SKM-1 treated with dmso at 0.1 percent for 144 hours (cell line): Measurements from ENCODE around the gene ACOXL.
"Not testable (repeated sequence)": the region's sequence is repeated elsewhere in the genome, so short reads cannot be mapped to it uniquely, and the experiment has no call there.

Experiments used
- DNase-seq: peaks from one replicate; lab custom pipeline; 2025; ENCODE audit not compliant: unreplicated experiment; lab: John Stamatoyannopoulos, UW

The ACOXL gene

GRCh38 chr2:110852541-110853263 lies 120.3 kb downstream of the ACOXL start:
- DNase-seq = no peak

GRCh38 chr2:110853516-110853915 lies 121.1 kb downstream of the ACOXL start:
- DNase-seq = peak; percentile 41

- no peak for DNase-seq
Measured at GRCh38 chr2:110853948-110854347, 121.6 kb downstream of the ACOXL start.

- DNase-seq = no peak
Measured at GRCh38 chr2:110854355-110855081, 122.1 kb downstream of the ACOXL start.

- not testable (repeated sequence) for DNase-seq
Measured at GRCh38 chr2:110855841-110856240, 123.5 kb downstream of the ACOXL start.

- DNase-seq = no peak
Measured at GRCh38 chr2:110858135-110858725, 125.9 kb downstream of the ACOXL start.

- no peak for DNase-seq
Measured at GRCh38 chr2:110858993-110859701, 126.8 kb downstream of the ACOXL start.

- no peak for DNase-seq
Measured at GRCh38 chr2:110860630-110861029, 128.3 kb downstream of the ACOXL start.

GRCh38 chr2:110861616-110862260 lies 129.4 kb downstream of the ACOXL start:
- no peak for DNase-seq

GRCh38 chr2:110863726-110864125 lies 131.4 kb downstream of the ACOXL start:
- no peak for DNase-seq

- DNase-seq = no peak
Measured at GRCh38 chr2:110864176-110864575, 131.8 kb downstream of the ACOXL start.

GRCh38 chr2:110864731-110865130 lies 132.4 kb downstream of the ACOXL start:
- no peak for DNase-seq

GRCh38 chr2:110865188-110865587 lies 132.8 kb downstream of the ACOXL start:
- no peak for DNase-seq

GRCh38 chr2:110866045-110866444 lies 133.7 kb downstream of the ACOXL start:
- no peak for DNase-seq

GRCh38 chr2:110866466-110866865 lies 134.1 kb downstream of the ACOXL start:
- DNase-seq = no peak

GRCh38 chr2:110867078-110867477 lies 134.7 kb downstream of the ACOXL start:
- DNase-seq = no peak

GRCh38 chr2:110868971-110869370 lies 136.6 kb downstream of the ACOXL start:
- no peak for DNase-seq

- DNase-seq = no peak
Measured at GRCh38 chr2:110869472-110870446, 137.4 kb downstream of the ACOXL start.

- DNase-seq = no peak
Measured at GRCh38 chr2:110870545-110870944, 138.2 kb downstream of the ACOXL start.

- DNase-seq = no peak
Measured at GRCh38 chr2:110871637-110872036, 139.3 kb downstream of the ACOXL start.
